Measurements from ENCODE around the gene MYEOV. TPM values are rescaled to one million over a fixed set of nuclear protein-coding genes. Genes with fewer than 3 reads are reported as not detected.

The MYEOV gene
- total and polyA plus RNA-seq, 2 of the 8 experiments (the other 6 are each of a cell fraction or from before 2014, with no cell fraction given) = 0.44 to 0.67 TPM

- TF ChIP-seq CBX5 (IDR thresholded peaks at IDR 0.05; ENCODE audit: low read depth, low read length) (no peak), CHD7 (IDR thresholded peaks at IDR 0.05; ENCODE audit: insufficient replicate concordance, low read length) (no peak), SP2 (IDR thresholded peaks at IDR 0.05; ENCODE audit: low read length) (no peak), CTBP2 (IDR thresholded peaks at IDR 0.05; ENCODE audit: borderline replicate concordance, insufficient read depth, insufficient read length, low read length) (no peak)
Observed at GRCh38 chr11:69268911-69269310, 25.0 kb upstream of the MYEOV start (continued).

All from H1 (cell line).